Lower lobe of right lung (tissue), 2 donors: ENCODE data around the gene EPHA7. TPM values are rescaled to one million over a fixed set of nuclear protein-coding genes. Genes with fewer than 3 reads are reported as not detected.

Source experiments
- ATAC-seq, 2 donors: fragments of 200-7000 bp; cut with Tn5 transposase; one replicate each; pipeline ENCODE4 v1.9.1; 2020 to 2022; ENCODE audit warnings: mild to moderate bottlenecking in 2 of 2, moderate library complexity in 2 of 2
- DNase-seq: peaks from one replicate; pipeline ENCODE4 v3.0.0-alpha.2; 2020
- H3K27ac ChIP-seq: fragments of 200-600 bp; one replicate; pipeline ENCODE4 v1.8.0; 2022
- H3K27me3 ChIP-seq: fragments of 200-600 bp; one replicate; pipeline ENCODE4 v1.8.0; 2022; ENCODE audit warnings: low read depth
- H3K36me3 ChIP-seq: fragments of 200-600 bp; one replicate; pipeline ENCODE4 v1.8.0; 2022; ENCODE audit warnings: mild to moderate bottlenecking
- H3K4me1 ChIP-seq: fragments of 200-600 bp; one replicate; pipeline ENCODE4 v1.8.0; 2022
- H3K4me3 ChIP-seq: fragments of 200-600 bp; one replicate; pipeline ENCODE4 v1.8.0; 2022; ENCODE audit warnings: mild to moderate bottlenecking
- H3K9me3 ChIP-seq: fragments of 200-600 bp; one replicate; pipeline ENCODE4 v1.8.0; 2022
- CTCF ChIP-seq: fragments of 200-600 bp; IDR thresholded peaks from one replicate; pipeline ENCODE4 v1.8.0; 2022; ENCODE audit warnings: antibody characterized with exemption, mild to moderate bottlenecking
- intact Hi-C: fragments of 100-400 bp; cut with DNase I; formaldehyde crosslinking; loops from one replicate; pipeline ENCODE4 v1.11.0; 2022
- total RNA-seq: library from RNA; stranded (reverse); fragmentation: NEBNext Ultra II Directional; extraction: Animal tissue kit (Norgen Biotek cat#: 25700); gene quantifications from one replicate; pipeline ENCODE4 v1.2.1, GENCODE V29; 2021
- donor health status: DM: no; HTN: yes; CAD: no; lungs with severe emphysema.

EPHA7 gene
- total RNA-seq, 1 donor from 2014 or later = 0.86 TPM

GRCh38 chr6:93337772-93338394, 81.5 kb downstream of the EPHA7 start:
- intact Hi-C loops = no loop called here
- H3K4me1 ChIP-seq = no peaks in the 10 kb centered on the region
- H3K27ac ChIP-seq = no peak overlapping the region
- ATAC-seq (no peak), DNase-seq (no peak)
- no peaks in the 10 kb centered on the region for H3K36me3 ChIP-seq
- no peak for TF ChIP-seq CTCF
- no peak overlapping the region for H3K4me3 ChIP-seq
- H3K27me3 ChIP-seq = no peaks in the 10 kb centered on the region
- H3K9me3 ChIP-seq = no peaks in the 10 kb centered on the region

DNA sequence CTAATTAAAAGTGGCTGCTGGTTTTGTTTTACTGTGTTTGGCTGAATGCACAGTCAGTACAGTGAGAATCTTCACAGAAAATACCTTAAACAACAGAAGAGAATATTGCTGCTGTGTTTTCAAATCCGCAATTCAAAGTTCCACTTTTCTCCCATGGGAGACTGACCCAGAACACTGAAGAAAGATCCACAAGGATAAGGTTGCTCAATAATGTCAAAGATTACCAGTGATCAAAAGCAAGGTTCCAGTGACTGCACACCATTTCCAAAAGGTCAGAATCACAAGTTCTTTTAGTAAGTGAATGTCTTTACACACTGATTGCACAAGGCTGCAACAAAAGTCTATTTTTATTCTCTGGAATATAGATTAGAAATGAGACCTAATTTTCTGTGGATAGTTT, 82.3 kb downstream of the EPHA7 start:
- no peak overlapping the region for H3K27ac ChIP-seq
- intact Hi-C loops = no loop called here
- no peak for DNase-seq
- TF ChIP-seq CTCF = no peak
- no peak for ATAC-seq
- no peaks in the 10 kb centered on the region for H3K9me3 ChIP-seq
- no peaks in the 10 kb centered on the region for H3K27me3 ChIP-seq
- no peaks in the 10 kb centered on the region for H3K4me1 ChIP-seq
- H3K36me3 ChIP-seq = no peaks in the 10 kb centered on the region
- H3K4me3 ChIP-seq = no peak overlapping the region

- ATAC-seq (no peak), DNase-seq (no peak)
- no peak for TF ChIP-seq CTCF
- Histone ChIP-seq H3K27me3 (no peaks in the 10 kb centered on the region), H3K4me3 (no peak overlapping the region), H3K36me3 (no peaks in the 10 kb centered on the region), H3K9me3 (no peaks in the 10 kb centered on the region), H3K4me1 (no peaks in the 10 kb centered on the region), H3K27ac (no peak overlapping the region)
- intact Hi-C loops = no loop called here
Measured at GRCh38 chr6:93329301-93330000, 89.9 kb downstream of the EPHA7 start.

DNA sequence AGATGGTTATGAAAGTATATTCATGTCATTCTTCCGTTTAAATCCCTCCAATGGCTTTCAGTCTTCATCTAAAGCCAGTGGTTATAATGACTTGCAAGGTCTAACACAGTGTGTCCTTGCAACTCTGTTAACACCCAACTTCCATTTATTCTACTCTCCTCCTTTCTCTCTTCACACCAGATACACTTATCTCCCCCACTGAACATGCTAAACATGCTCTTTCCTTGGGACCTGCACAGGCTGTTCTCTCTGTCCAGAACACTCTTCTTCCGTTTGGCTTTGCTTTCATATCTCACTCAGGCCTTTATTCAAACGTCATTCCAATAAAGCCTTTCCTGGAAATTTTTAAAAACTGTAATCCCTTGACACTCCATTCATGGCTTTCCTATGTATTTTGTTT, 91.5 kb downstream of the EPHA7 start:
- no peak for TF ChIP-seq CTCF
- no peak for ATAC-seq
- no peak overlapping the region for H3K27ac ChIP-seq
- no peaks in the 10 kb centered on the region for H3K36me3 ChIP-seq
- H3K4me3 ChIP-seq = no peak overlapping the region
- H3K27me3 ChIP-seq = no peaks in the 10 kb centered on the region
- intact Hi-C loops = no loop called here
- DNase-seq = no peak
- no peaks in the 10 kb centered on the region for H3K9me3 ChIP-seq
- H3K4me1 ChIP-seq = no peaks in the 10 kb centered on the region

DNA sequence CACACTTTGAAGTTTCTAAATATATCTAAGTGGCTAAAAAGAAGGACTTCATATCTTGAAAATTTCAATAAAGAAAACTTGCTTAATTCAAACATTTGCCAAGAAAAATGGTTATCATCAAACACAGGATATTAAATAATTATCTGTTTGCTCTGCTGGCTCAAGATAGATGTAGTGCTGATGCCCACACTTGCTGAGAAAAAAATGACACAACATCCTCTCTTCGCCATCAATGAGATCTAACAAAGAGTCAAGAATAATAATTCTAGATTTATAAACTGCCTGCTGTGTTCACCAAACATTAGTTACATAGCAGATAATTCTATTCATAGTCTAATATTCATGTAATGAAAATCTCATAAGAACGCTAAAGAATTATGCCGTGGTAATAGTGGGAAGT, 93.6 kb downstream of the EPHA7 start:
- Histone ChIP-seq H3K9me3 (no peaks in the 10 kb centered on the region), H3K27ac (no peak overlapping the region), H3K4me1 (no peaks in the 10 kb centered on the region), H3K36me3 (no peaks in the 10 kb centered on the region), H3K4me3 (no peak overlapping the region), H3K27me3 (no peaks in the 10 kb centered on the region)
- intact Hi-C loops = no loop called here
- no peak for TF ChIP-seq CTCF
- no peak for DNase-seq
- ATAC-seq = no peak
